Type B pancreatic cell (in vitro differentiated cells): ENCODE measurements around the gene CABP4. TPM values are rescaled to one million over a fixed set of nuclear protein-coding genes. Genes with fewer than 3 reads are reported as not detected.
"Not testable (repeated sequence)": the region's sequence is repeated elsewhere in the genome, so short reads cannot be mapped to it uniquely, and the experiment has no call there.

ENCODE experiments used
- DNase-seq: peaks from one replicate; pipeline ENCODE4 v3.0.0; 2021; ENCODE audit warnings: mixed read lengths; ENCODE audit not compliant: unreplicated experiment; ENCODE audit errors: extremely low spot score
- H3K27ac Mint-ChIP-seq: 2 replicates; pipeline ENCODE4 v1.8.0; 2021; ENCODE audit warnings: mild to moderate bottlenecking, mixed read lengths
- H3K27me3 Mint-ChIP-seq: 2 replicates; pipeline ENCODE4 v1.8.0; 2021; ENCODE audit warnings: mixed read lengths
- H3K36me3 Mint-ChIP-seq: 2 replicates; pipeline ENCODE4 v1.8.0; 2021; ENCODE audit warnings: mixed read lengths
- H3K4me1 Mint-ChIP-seq: one replicate; pipeline ENCODE4 v1.8.0; 2021; ENCODE audit warnings: mixed read lengths; ENCODE audit not compliant: unreplicated experiment
- H3K4me3 Mint-ChIP-seq: 2 replicates; pipeline ENCODE4 v1.8.0; 2021; ENCODE audit warnings: mild to moderate bottlenecking, mixed read lengths
- H3K9me3 Mint-ChIP-seq: 2 replicates; pipeline ENCODE4 v1.8.0; 2021; ENCODE audit warnings: mixed read lengths
- CTCF ChIP-seq: fragments of 200-600 bp; sonication (generic); conservative IDR thresholded peaks from 2 replicates; pipeline ENCODE4 v1.5.0; 2021; ENCODE audit warnings: antibody characterized with exemption, mild to moderate bottlenecking
- total RNA-seq: library from RNA; stranded (reverse); gene quantifications from 2 replicates; pipeline ENCODE4 v1.2.1, GENCODE V29; 2021; ENCODE audit warnings: low replicate concordance

The CABP4 gene
- total RNA-seq, 1 donor from 2014 or later, result not detected

- Mint-ChIP-seq H3K27me3 (peaks cover 3% of the 10 kb centered on the region), H3K4me3 (peak overlapping the region; percentile 96), H3K9me3 (no peaks in the 10 kb centered on the region), H3K27ac (peak overlapping the region; percentile 92), H3K4me1 (peaks cover 31% of the 10 kb centered on the region), H3K36me3 (peaks cover 4% of the 10 kb centered on the region)
- DNase-seq, result no peak
- no peak for TF ChIP-seq CTCF
Observed at GRCh38 chr11:67482275-67482826, 27.2 kb downstream of the CABP4 start.

GRCh38 chr11:67482827-67483798, 28.0 kb downstream of the CABP4 start, which contains the start of gene AIP:
Gene AIP (plus strand): TSS chr11:67483026. CDS start chr11:67483159, 133 bp downstream.
- Mint-ChIP-seq H3K4me3 (peak within 1 kb of the TSS; percentile 96), H3K27ac (peak within 1 kb of the TSS; percentile 92), H3K36me3 (peaks cover 9% of the 10 kb centered on the region), H3K4me1 (peaks cover 31% of the 10 kb centered on the region), H3K27me3 (peaks cover 3% of the 10 kb centered on the region), H3K9me3 (no peaks in the 10 kb centered on the region)
- peak; percentile 46 for TF ChIP-seq CTCF
- DNase-seq, result peak; percentile 97

GRCh38 chr11:67483831-67484665, 28.9 kb downstream of the CABP4 start:
- peaks cover 3% of the 10 kb centered on the region for H3K27me3 Mint-ChIP-seq
- peaks cover 31% of the 10 kb centered on the region for H3K4me1 Mint-ChIP-seq
- no peak for TF ChIP-seq CTCF
- peak overlapping the region; percentile 50 for H3K27ac Mint-ChIP-seq
- no peak for DNase-seq
- peaks cover 9% of the 10 kb centered on the region for H3K36me3 Mint-ChIP-seq
- peak overlapping the region; percentile 96 for H3K4me3 Mint-ChIP-seq
- H3K9me3 Mint-ChIP-seq, result no peaks in the 10 kb centered on the region

- Mint-ChIP-seq H3K27me3 (peaks cover 3% of the 10 kb centered on the region), H3K36me3 (peaks cover 13% of the 10 kb centered on the region), H3K4me1 (peaks cover 31% of the 10 kb centered on the region), H3K9me3 (no peaks in the 10 kb centered on the region), H3K27ac (peak overlapping the region; percentile 50), H3K4me3 (peak overlapping the region; percentile 96)
- DNase-seq, result no peak
- no peak for TF ChIP-seq CTCF
Observed at GRCh38 chr11:67484847-67485311, 29.7 kb downstream of the CABP4 start.

GRCh38 chr11:67485873-67486361, 30.8 kb downstream of the CABP4 start:
- Mint-ChIP-seq H3K4me1 (peaks cover 31% of the 10 kb centered on the region), H3K36me3 (peaks cover 13% of the 10 kb centered on the region), H3K4me3 (peak overlapping the region; percentile 57)
- H3K27me3 Mint-ChIP-seq, DNase-seq, H3K9me3 Mint-ChIP-seq, H3K27ac Mint-ChIP-seq: not testable (repeated sequence)
